Activated CD4-positive, alpha-beta T cell treated with anti-CD3 and anti-CD28 coated beads, Interleukin-2, amount 50 U/mL, for 1 hour (primary cell): ENCODE results near the gene ARID1B.

Experiments
- DNase-seq: peaks from one replicate; pipeline ENCODE4 v3.0.0-alpha.2; 2020

The ARID1B gene

GRCh38 chr6:156946370-156946936 lies 169.3 kb downstream of the ARID1B start:
- no peak for DNase-seq

- no peak for DNase-seq
Measured at GRCh38 chr6:156948277-156948676, 171.1 kb downstream of the ARID1B start.

GRCh38 chr6:156948807-156949206 lies 171.6 kb downstream of the ARID1B start:
- no peak for DNase-seq

GRCh38 chr6:156949376-156949775 lies 172.2 kb downstream of the ARID1B start:
- DNase-seq = no peak

GRCh38 chr6:156950084-156950483 lies 172.9 kb downstream of the ARID1B start:
- no peak for DNase-seq

GRCh38 chr6:156950531-156950930 lies 173.4 kb downstream of the ARID1B start:
- no peak for DNase-seq

GRCh38 chr6:156952401-156952800 lies 175.2 kb downstream of the ARID1B start:
- no peak for DNase-seq

GRCh38 chr6:156953127-156953478 lies 175.9 kb downstream of the ARID1B start:
- no peak for DNase-seq

GRCh38 chr6:156953479-156954146 lies 176.4 kb downstream of the ARID1B start:
- DNase-seq = peak; percentile 39

GRCh38 chr6:156954191-156954590 lies 177.0 kb downstream of the ARID1B start:
- no peak for DNase-seq

- no peak for DNase-seq
Measured at GRCh38 chr6:156954816-156955215, 177.6 kb downstream of the ARID1B start.

- DNase-seq = no peak
Measured at GRCh38 chr6:156955494-156956183, 178.5 kb downstream of the ARID1B start.

GRCh38 chr6:156956286-156956685 lies 179.1 kb downstream of the ARID1B start:
- no peak for DNase-seq

- no peak for DNase-seq
Measured at GRCh38 chr6:156957931-156958547, 180.9 kb downstream of the ARID1B start.

GRCh38 chr6:156960525-156960924 lies 183.3 kb downstream of the ARID1B start:
- DNase-seq = no peak

- DNase-seq = no peak
Measured at GRCh38 chr6:156961282-156961892, 184.2 kb downstream of the ARID1B start.

- no peak for DNase-seq
Measured at GRCh38 chr6:156963712-156964700, 186.8 kb downstream of the ARID1B start.

- DNase-seq = no peak
Measured at GRCh38 chr6:156967852-156968251, 190.7 kb downstream of the ARID1B start.

GRCh38 chr6:156969233-156969632 lies 192.1 kb downstream of the ARID1B start:
- DNase-seq = no peak

GRCh38 chr6:156970595-156971112 lies 193.5 kb downstream of the ARID1B start:
- DNase-seq = no peak

- no peak for DNase-seq
Measured at GRCh38 chr6:156971153-156971885, 194.1 kb downstream of the ARID1B start.
